ENCODE measurements around the gene INPP5D. TPM values are rescaled to one million over a fixed set of nuclear protein-coding genes. Genes with fewer than 3 reads are reported as not detected.

Gene INPP5D
- polyA plus RNA-seq, 1 of the 3 experiments (the other 2 are of a cell fraction): 1.3 TPM

GRCh38 chr2:233015019-233015645 lies 45.0 kb upstream of the INPP5D start:
- H3K79me2 ChIP-seq (ENCODE audit: insufficient read depth): no peaks in the 10 kb centered on the region
- no peak overlapping the region for H3K4me2 ChIP-seq
- WGBS (ENCODE audit: low lambda C conversion rate): 74% methylated on average over 1 of the region's 1 CpG
- no peaks in the 10 kb centered on the region for H3K36me3 ChIP-seq (replicated peaks in 1 of 2; ENCODE audit: control insufficient read depth in 1 of 2, insufficient read depth in 2 of 2, low read length in 1 of 2)
- H2AFZ ChIP-seq (ENCODE audit: low read depth): no peak overlapping the region
- no peaks in the 10 kb centered on the region for H3K9me3 ChIP-seq
- H4K20me1 ChIP-seq (ENCODE audit: insufficient read depth): no peaks in the 10 kb centered on the region
- H3K4me1 ChIP-seq (ENCODE audit: control insufficient read depth in 1 of 2, insufficient read depth in 2 of 2, low read depth in 1 of 2, low read length in 1 of 2): no peaks in the 10 kb centered on the region
- ChIA-PET CTCF (no interaction called here), POLR2A (no interaction called here)
- H3K27ac ChIP-seq (ENCODE audit: low read depth in 2 of 2, low read length in 1 of 2): no peak overlapping the region
- no peaks in the 10 kb centered on the region for H3K27me3 ChIP-seq (ENCODE audit: insufficient read depth)
- TF ChIP-seq TEAD4 (IDR thresholded peaks at IDR 0.05; ENCODE audit: borderline replicate concordance, insufficient read depth) (no peak), MXI1 (IDR thresholded peaks at IDR 0.05; ENCODE audit: low read depth, low read length) (no peak), NRF1 (IDR thresholded peaks at IDR 0.05; ENCODE audit: low read depth, low read length) (no peak), IRF3 (IDR thresholded peaks at IDR 0.05; ENCODE audit: low read depth, low read length) (no peak), MEF2A (IDR thresholded peaks at IDR 0.05; ENCODE audit: borderline replicate concordance, low read depth) (no peak), YY1 (IDR thresholded peaks at IDR 0.05; ENCODE audit: low read depth) (no peak), FOXM1 (IDR thresholded peaks at IDR 0.05; ENCODE audit: low read depth) (no peak), SIN3A (IDR thresholded peaks at IDR 0.05; ENCODE audit: borderline replicate concordance, low read depth, low read length) (no peak), RCOR1 (IDR thresholded peaks at IDR 0.05; ENCODE audit: low read length) (no peak), REST (IDR thresholded peaks at IDR 0.05; ENCODE audit: low read depth, low read length) (no peak), EZH2phosphoT487 (IDR thresholded peaks at IDR 0.05; ENCODE audit: borderline replicate concordance, low read depth) (no peak), FOXJ3 (CRISPR knock-in tag; IDR thresholded peaks at IDR 0.05) (no peak), TAF1 (IDR thresholded peaks at IDR 0.05; ENCODE audit: borderline replicate concordance, low read depth, low read length) (no peak), GATA2 (CRISPR knock-in tag; IDR thresholded peaks at IDR 0.05) (no peak), FOSL2 (IDR thresholded peaks at IDR 0.05; ENCODE audit: borderline replicate concordance, low read depth) (no peak), RAD21 (IDR thresholded peaks at IDR 0.05; ENCODE audit: low read length) (no peak), RFX5 (IDR thresholded peaks at IDR 0.05; ENCODE audit: low read length) (no peak), JUND (IDR thresholded peaks at IDR 0.05) (no peak)
- TF ChIP-seq, protein P1, sequence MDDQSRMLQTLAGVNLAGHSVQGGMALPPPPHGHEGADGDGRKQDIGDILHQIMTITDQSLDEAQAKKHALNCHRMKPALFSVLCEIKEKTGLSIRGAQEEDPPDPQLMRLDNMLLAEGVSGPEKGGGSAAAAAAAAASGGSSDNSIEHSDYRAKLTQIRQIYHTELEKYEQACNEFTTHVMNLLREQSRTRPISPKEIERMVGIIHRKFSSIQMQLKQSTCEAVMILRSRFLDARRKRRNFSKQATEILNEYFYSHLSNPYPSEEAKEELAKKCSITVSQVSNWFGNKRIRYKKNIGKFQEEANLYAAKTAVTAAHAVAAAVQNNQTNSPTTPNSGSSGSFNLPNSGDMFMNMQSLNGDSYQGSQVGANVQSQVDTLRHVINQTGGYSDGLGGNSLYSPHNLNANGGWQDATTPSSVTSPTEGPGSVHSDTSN (IDR thresholded peaks at IDR 0.05): no peak
- TF ChIP-seq, protein P2, sequence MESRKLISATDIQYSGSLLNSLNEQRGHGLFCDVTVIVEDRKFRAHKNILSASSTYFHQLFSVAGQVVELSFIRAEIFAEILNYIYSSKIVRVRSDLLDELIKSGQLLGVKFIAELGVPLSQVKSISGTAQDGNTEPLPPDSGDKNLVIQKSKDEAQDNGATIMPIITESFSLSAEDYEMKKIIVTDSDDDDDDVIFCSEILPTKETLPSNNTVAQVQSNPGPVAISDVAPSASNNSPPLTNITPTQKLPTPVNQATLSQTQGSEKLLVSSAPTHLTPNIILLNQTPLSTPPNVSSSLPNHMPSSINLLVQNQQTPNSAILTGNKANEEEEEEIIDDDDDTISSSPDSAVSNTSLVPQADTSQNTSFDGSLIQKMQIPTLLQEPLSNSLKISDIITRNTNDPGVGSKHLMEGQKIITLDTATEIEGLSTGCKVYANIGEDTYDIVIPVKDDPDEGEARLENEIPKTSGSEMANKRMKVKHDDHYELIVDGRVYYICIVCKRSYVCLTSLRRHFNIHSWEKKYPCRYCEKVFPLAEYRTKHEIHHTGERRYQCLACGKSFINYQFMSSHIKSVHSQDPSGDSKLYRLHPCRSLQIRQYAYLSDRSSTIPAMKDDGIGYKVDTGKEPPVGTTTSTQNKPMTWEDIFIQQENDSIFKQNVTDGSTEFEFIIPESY (IDR thresholded peaks at IDR 0.05; ENCODE audit: borderline replicate concordance, low read depth): no peak
- no peak overlapping the region for H3K9ac ChIP-seq
- no peak for DNase-seq
- H3F3A ChIP-seq (replicated peaks; ENCODE audit: insufficient read depth): no peaks in the 10 kb centered on the region
- H3K4me3 ChIP-seq (ENCODE audit: low read depth in 2 of 2, low read length in 1 of 2): no peak overlapping the region
- H3K9me2 ChIP-seq: no peaks in the 10 kb centered on the region
